ENCODE measurements around the gene TNFRSF13B.
"Not testable (repeated sequence)": the region's sequence is repeated elsewhere in the genome, so short reads cannot be mapped to it uniquely, and the experiment has no call there.

TNFRSF13B gene

GRCh38 chr17:17004997-17005614, 33.2 kb upstream of the TNFRSF13B start:
- DNase-seq, result not testable (repeated sequence)

- DNase-seq, result no peak
These were observed 32.5 kb upstream of the TNFRSF13B start for GRCh38 chr17:17004251-17004996.

DNA sequence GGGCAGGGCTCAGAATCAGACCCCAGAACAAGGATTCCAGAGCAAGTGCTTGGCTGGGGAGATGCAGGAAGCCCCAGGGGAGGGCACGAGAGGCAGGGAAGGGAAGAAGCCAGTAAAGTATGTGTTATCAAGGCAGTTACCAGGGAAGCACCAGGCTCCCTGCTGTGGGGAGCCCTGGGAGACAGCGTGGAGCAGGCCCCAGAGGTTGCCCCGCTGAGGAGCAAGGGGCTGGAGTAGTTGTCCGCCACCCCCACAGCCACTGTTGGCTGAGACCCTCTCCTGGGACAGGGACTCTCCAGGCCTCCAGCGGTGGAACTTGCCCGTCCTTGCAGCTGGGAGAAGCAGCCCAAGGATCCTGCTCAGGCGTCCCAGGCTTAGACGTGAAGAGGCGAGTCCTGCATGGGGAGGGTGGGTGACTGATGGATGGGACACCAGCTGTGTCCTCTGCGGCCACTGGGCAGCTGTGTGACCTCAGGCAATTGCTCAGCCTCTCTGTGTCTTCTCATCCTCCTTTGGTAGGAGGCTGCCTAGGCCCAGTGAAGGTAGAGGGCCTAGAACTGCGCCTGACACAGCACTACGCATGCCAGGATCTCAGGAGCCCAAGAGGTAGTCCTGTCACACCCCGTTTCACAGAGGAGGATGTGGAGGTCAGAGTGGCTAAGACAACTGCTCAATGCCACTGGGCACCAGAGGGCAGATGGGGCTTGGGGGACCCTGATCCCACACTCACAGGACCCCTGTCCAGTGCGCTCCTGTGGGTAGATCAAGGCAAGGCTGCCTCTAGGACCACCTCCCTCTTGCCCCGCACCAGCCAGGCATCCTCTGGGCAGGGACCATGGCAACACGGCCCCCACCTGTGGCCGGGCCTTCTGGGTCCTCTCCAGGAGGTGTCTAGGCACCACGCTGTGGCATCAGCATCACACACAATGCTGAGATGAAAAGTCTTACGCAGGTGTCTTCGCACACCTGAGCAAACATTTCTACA, 31.1 kb upstream of the TNFRSF13B start:
- not testable (repeated sequence) for DNase-seq

GRCh38 chr17:17001874-17002520, 30.1 kb upstream of the TNFRSF13B start:
- peak; percentile 85 for DNase-seq

DNA sequence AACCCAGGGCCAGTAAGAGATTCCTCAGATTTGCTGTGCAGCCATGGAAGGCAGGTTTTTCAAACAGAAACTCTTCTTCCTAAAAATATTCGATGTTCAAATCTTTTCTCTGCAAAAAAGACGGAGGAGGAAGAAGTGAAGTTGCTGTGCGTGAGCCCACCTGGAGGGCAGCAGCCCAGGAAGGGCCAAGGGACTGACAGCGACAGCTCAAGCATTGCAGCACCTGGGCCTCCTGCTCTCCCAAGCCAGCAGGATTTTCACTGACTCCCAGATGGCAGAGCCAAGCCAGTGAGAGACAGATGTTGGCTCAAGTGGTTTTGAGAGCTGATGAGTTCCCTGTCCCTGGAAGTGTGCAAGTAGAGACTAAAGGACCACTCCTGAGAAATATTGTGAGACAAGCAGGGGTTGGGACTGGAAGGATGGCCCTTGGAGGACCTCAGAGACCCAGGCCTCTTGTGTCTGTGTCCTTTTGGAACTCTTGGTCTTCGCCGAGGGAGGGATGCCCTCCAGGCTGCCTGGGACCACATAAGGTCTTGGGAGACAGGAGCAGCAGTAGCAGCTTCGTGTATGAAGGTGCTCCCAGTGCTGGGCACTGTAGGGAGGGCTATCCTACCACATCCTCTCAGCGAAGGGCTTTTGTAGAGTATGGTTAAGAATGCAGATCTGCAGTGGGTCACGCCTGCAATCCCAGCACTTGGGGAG, 29.3 kb upstream of the TNFRSF13B start:
- DNase-seq, result no peak

GRCh38 chr17:16999931-17000625, 28.2 kb upstream of the TNFRSF13B start:
- DNase-seq, result no peak

GRCh38 chr17:16997514-16998429, 25.9 kb upstream of the TNFRSF13B start:
- DNase-seq, result peak; percentile 7

GRCh38 chr17:16996726-16997125, 24.8 kb upstream of the TNFRSF13B start:
- not testable (repeated sequence) for DNase-seq

- DNase-seq, result no peak
These were observed 24.0 kb upstream of the TNFRSF13B start for GRCh38 chr17:16995930-16996329.

- no peak for DNase-seq
These were observed 22.7 kb upstream of the TNFRSF13B start for GRCh38 chr17:16994631-16995030.

GRCh38 chr17:16991349-16992009, 19.6 kb upstream of the TNFRSF13B start:
- DNase-seq, result peak; percentile 90

- DNase-seq, result no peak
These were observed 18.3 kb upstream of the TNFRSF13B start for GRCh38 chr17:16989953-16990860.

DNA sequence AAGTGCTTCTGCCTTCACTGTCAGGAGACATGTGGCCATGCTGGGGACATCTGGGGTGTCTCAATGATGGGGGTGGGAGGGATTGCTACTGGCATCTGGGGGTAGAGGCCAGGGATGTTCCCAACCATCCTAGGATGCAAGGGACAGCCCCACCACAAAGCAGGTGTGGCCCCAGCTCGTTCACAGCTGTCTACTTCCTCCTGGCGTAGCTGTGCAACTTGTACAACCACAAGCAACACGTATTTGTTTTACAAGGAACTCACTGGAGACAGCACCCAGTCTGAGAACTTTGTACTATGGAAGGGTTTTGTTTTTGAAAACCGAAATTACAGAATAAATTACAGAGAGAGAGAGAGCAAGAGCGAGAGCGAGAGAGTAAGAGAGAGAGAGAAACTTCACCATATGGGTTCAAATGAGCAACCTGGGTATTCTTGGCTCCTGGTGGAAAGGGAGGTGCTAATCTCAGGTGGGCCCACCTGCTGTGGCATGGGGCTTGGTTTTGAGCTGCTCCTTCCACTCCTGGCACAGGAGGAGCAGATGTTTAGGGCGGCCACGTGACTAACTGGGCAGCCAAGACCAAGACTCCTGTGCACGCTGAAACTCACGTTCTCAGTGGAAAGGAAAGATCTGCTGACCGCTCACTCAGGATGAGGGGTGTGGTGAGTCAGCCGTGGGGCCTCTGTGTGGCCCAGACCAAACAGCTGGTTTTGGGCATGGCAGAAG, 17.5 kb upstream of the TNFRSF13B start:
- DNase-seq, result peak; percentile 59

DNA sequence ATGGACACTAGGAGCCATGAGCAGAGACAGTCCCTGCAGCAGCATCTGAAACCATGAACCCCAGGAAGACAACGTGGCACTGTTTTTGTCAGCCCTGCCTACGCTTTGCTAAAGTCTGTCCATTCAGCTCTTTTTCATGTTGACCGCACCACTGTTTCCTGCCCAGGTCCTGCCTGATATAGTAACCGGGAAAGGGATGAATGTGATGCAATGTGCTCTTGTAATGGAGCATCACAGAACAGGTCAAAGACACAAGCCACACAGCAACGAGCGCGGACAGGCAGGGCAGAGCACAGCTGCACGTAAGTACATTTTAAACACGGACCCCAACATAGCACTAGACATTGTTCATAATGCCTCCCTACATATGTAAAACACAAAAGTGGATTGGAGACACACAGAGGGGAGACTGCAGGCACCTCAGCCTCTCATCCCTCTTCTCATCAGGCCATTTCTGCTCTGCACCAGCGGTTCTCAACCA, 16.9 kb upstream of the TNFRSF13B start:
- peak; percentile 70 for DNase-seq

DNA sequence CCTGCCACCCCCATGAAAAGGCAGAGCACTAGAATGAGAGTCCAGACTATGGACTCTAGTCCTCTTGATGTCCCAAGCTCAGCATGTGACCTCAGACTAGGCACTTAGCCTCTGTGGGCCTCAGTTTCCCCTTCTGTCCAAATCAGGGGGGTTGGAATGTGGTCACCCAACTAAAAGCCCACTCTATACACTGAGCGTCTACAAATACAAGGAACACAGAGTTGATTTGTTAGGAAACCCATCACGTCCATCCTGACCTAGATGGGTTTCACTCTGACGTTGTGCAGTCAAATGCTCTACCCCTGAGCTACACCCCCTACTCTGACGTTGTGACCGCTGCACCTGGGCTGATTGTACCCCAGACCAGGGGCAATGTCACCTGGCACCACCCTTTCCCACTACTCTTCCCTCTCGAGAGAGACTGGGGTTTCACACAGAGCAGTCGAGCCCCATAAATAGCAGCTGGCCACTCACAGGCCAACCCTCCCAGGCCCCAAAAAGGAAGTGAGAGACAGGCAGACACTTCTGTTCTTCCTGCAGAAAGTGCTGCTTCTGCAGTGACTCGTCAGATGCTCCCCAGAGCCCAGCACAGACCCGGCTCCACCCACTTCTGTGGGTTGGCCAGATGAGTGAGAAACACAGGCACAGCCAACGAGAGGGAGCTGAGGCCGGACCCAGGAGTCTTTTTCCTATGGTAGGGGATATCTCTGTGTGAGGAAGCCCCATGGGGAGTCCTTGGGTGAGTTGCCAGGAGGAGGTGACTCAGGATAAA, 16.1 kb upstream of the TNFRSF13B start:
- DNase-seq, result peak; percentile 91

DNA sequence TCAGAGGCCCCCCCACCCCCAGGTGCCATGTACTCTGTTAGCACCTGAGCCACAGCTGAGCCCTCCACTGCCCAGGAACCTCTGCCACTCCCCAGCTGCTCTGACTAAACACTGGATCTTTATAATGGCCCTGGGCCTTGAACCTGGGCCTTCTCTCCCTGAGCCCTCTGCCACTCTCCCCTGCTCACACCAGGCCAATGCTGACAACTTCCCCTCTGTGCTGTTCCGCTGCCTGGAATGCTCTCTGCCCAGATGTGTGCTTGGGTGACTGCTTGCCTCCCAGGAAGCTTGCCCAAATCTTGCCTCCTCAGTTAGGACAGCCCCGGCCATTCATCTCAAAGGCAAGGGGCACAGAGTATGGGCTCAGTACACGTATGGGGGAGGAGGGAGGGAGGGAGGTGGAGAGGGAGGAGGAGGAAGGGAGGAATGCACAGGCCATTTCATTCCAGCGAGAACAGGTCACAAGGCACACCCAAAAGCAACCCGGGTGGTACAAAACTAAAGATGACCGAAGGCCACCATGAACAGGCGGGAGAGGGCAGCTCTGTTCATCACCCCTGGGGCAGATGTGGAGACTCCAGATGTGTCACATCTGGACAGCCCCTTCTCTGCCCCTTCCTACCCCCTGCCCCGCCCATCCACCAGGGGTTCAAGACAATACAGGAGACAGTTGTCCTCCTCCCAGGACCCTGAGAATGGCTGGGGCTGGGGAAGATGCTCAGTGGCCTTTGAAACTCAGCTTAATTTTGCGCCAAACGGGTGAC, 15.3 kb upstream of the TNFRSF13B start:
- no peak for DNase-seq
